HCT116 (cell line): ENCODE results near the gene THSD1. TPM values are rescaled to one million over a fixed set of nuclear protein-coding genes. Genes with fewer than 3 reads are reported as not detected.

Experiments
- ATAC-seq: fragments of 200-7000 bp; cut with Tn5 transposase; 2 replicates; pipeline ENCODE4 v1.9.1; 2020; ENCODE audit warnings: mild to moderate bottlenecking, moderate library complexity
- BruUV-seq: library from RNA; stranded (reverse); fragments of 400-500 nt; replicated peaks from 2 replicates; lab custom pipeline; 2021; lab: Mats Ljungman, UMichigan
- CTCF ChIA-PET: fragments of 300-600 bp; sonication (Branson Sonifier 250); formaldehyde crosslinking; loops from one replicate; lab custom pipeline; 2021; ENCODE audit warnings: antibody characterized with exemption; lab: Charles Lee
- POLR2A ChIA-PET: fragments of 300-600, 350-600 bp; sonication (Branson Sonifier 250); formaldehyde crosslinking; loops from one replicate; lab custom pipeline; 2021; ENCODE audit warnings: antibody characterized with exemption; lab: Charles Lee
- RAD21 ChIA-PET, 2 experiments: fragments of 300-600 bp; sonication (Branson Sonifier 250); formaldehyde crosslinking; loops; one replicate each; lab custom pipeline; 2023; ENCODE audit warnings: low total read pairs in 2 of 2; ENCODE audit not compliant: uncharacterized antibody in 2 of 2, unreplicated experiment in 2 of 2, low non-redundant PET in 1 of 2; lab: Charles Lee
- DNase-seq: peaks from one replicate; pipeline ENCODE4 v3.0.0-alpha.2; 2010; ENCODE audit warnings: low read depth, low spot score
- H2AFZ ChIP-seq: fragments of 200-600 bp; shearing (Covaris generic), sonication (generic); 2 replicates; pipeline ENCODE4 v1.6.1; 2017; ENCODE audit warnings: low read depth, mixed run types, mixed read lengths, antibody characterized with exemption, low read length; ENCODE audit not compliant: poor library complexity, severe bottlenecking
- H3K27ac ChIP-seq: 2 replicates; pipeline ENCODE4 v1.5.1; 2012; ENCODE audit warnings: low read depth, low read length
- H3K27me3 ChIP-seq: fragments of 200-600 bp; sonication (generic); 2 replicates; pipeline ENCODE4 v1.6.1; 2016; ENCODE audit warnings: mixed run types, low read length, mixed read lengths; ENCODE audit not compliant: insufficient read depth
- H3K36me3 ChIP-seq, 2 experiments: fragments of 200-500 bp in 1 of 2; fragments of 200-600 bp in 1 of 2; sonication (Bioruptor generic) in 1 of 2; sonication (generic) in 1 of 2; 2 replicates each; pipeline versions ENCODE4 v1.5.1 to v1.6.1; 2014 to 2016; ENCODE audit warnings: low read length in 2 of 2, inconsistent platforms in 1 of 2, mixed read lengths in 1 of 2, mixed run types in 1 of 2; ENCODE audit not compliant: insufficient read depth in 2 of 2, control insufficient read depth in 1 of 2
- H3K4me1 ChIP-seq, 2 experiments: fragments of 200-600 bp in 1 of 2; sonication (generic) in 1 of 2; 2 replicates each; pipeline versions ENCODE4 v1.5.1 to v1.6.1; 2012 to 2017; ENCODE audit warnings: low read length in 2 of 2, inconsistent platforms in 1 of 2, mild to moderate bottlenecking in 1 of 2, mixed read lengths in 1 of 2, mixed run types in 1 of 2, moderate library complexity in 1 of 2; ENCODE audit not compliant: insufficient read depth in 2 of 2, control insufficient read depth in 1 of 2
- H3K4me2 ChIP-seq: fragments of 200-600 bp; sonication (generic); 2 replicates; pipeline ENCODE4 v1.6.1; 2017; ENCODE audit warnings: mixed run types, low read length, mixed read lengths
- H3K4me3 ChIP-seq, 2 experiments: fragments of 200-600 bp in 1 of 2; sonication (generic) in 1 of 2; replicated peaks in 1 of 2; 2 replicates each; pipeline ENCODE4 v1.5.1; 2011 to 2016; ENCODE audit warnings: low read length in 2 of 2, control low read depth in 1 of 2, low read depth in 1 of 2, mild to moderate bottlenecking in 1 of 2, mixed read lengths in 1 of 2, mixed run types in 1 of 2
- H3K79me2 ChIP-seq: fragments of 200-600 bp; sonication (generic); 2 replicates; pipeline ENCODE4 v1.6.1; 2017; ENCODE audit warnings: mild to moderate bottlenecking, mixed run types, low read length, moderate library complexity, mixed read lengths; ENCODE audit not compliant: insufficient read depth
- H3K9ac ChIP-seq: fragments of 200-600 bp; sonication (generic); 2 replicates; pipeline ENCODE4 v1.6.1; 2016; ENCODE audit warnings: low read length, mixed read lengths
- H3K9me2 ChIP-seq: fragments of 200-600 bp; sonication (generic), shearing (Covaris generic); 2 replicates; pipeline ENCODE4 v1.6.1; 2017; ENCODE audit warnings: mixed run types, mild to moderate bottlenecking, moderate library complexity; ENCODE audit not compliant: insufficient read depth
- H3K9me3 ChIP-seq, 2 experiments: fragments of 200-500 bp in 1 of 2; fragments of 200-600 bp in 1 of 2; sonication (Bioruptor generic) in 1 of 2; sonication (generic) in 1 of 2; 2 replicates each; pipeline ENCODE4 v1.6.1; 2014 to 2017; ENCODE audit warnings: low read length in 2 of 2, mixed read lengths in 2 of 2, inconsistent platforms in 1 of 2, low read depth in 1 of 2, mild to moderate bottlenecking in 1 of 2, mixed run types in 1 of 2, moderate library complexity in 1 of 2; ENCODE audit not compliant: control insufficient read depth in 1 of 2, insufficient read depth in 1 of 2
- H4K20me1 ChIP-seq: fragments of 200-600 bp; sonication (generic), shearing (Covaris generic); 2 replicates; pipeline ENCODE4 v1.6.1; 2017; ENCODE audit warnings: mixed run types, mild to moderate bottlenecking, moderate library complexity; ENCODE audit not compliant: insufficient read depth
- CEBPB ChIP-seq: IDR thresholded peaks from 2 replicates; pipeline ENCODE4 v1.6.1; 2012; ENCODE audit warnings: low read depth
- ELF1 ChIP-seq: IDR thresholded peaks from 2 replicates; pipeline ENCODE4 v1.6.1; 2012; ENCODE audit warnings: low read depth, borderline replicate concordance
- FOSL1 ChIP-seq: IDR thresholded peaks from 2 replicates; pipeline ENCODE4 v1.6.1; 2012; ENCODE audit warnings: low read depth
- POLR2A ChIP-seq: IDR thresholded peaks from 2 replicates; pipeline ENCODE4 v1.7.0; 2011; ENCODE audit warnings: borderline replicate concordance; ENCODE audit not compliant: insufficient read depth, insufficient read length; ENCODE audit errors: extremely low read depth
- RAD21 ChIP-seq: IDR thresholded peaks from 2 replicates; pipeline ENCODE4 v1.6.1; 2012; ENCODE audit warnings: low read depth, mild to moderate bottlenecking
- SIN3A ChIP-seq: IDR thresholded peaks from 2 replicates; pipeline ENCODE4 v1.6.1; 2012; ENCODE audit warnings: low read depth
- SRF ChIP-seq: IDR thresholded peaks from 2 replicates; pipeline ENCODE4 v1.6.1; 2012; ENCODE audit warnings: low read depth
- TCF7L2 ChIP-seq: IDR thresholded peaks from 2 replicates; pipeline ENCODE4 v1.7.0; 2011; ENCODE audit warnings: borderline replicate concordance, inconsistent platforms; ENCODE audit not compliant: insufficient read depth, insufficient read length; ENCODE audit errors: extremely low read depth
- ZFX ChIP-seq: fragments of 450-650 bp; IDR thresholded peaks from 2 replicates; pipeline ENCODE4 v1.6.1; 2017
- intact Hi-C: fragments of 100-400 bp; cut with micrococcal nuclease; formaldehyde crosslinking; loops from 2 replicates; pipeline ENCODE4 v1.10.0; 2022
- total RNA-seq: library from RNA; stranded (reverse); gene quantifications from one replicate; pipeline ENCODE4 v1.2.1, GENCODE V29; 2021; ENCODE audit not compliant: unreplicated experiment
- TF ChIP-seq, protein P1 (sequence below): IDR thresholded peaks from 2 replicates; pipeline ENCODE4 v1.6.1; 2012
- TF ChIP-seq, protein P2 (sequence below): IDR thresholded peaks from 2 replicates; pipeline ENCODE4 v1.6.1; 2012; ENCODE audit warnings: low read depth

THSD1 gene
- total RNA-seq, 1 experiment from 2014 or later: 0.76 TPM

DNA sequence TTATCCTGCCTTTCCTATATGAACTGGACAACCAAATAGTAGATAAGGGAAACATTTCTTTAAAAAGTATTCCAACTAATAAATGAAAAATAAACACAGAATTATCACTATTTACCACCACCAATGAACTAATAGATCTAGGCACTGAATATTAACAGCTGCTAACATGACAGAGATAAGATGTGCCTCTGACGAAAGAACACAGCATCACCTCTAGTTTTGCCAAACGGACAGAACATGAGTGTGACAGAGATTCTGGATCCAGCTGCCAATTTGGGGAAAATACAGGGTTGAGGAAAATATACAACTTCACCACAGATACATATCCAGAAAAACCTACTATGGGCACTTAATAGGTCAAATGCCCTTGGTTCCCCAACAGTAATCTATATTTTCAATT, 26.5 kb upstream of the THSD1 start:
- no peaks in the 10 kb centered on the region for H3K9me3 ChIP-seq
- ChIA-PET RAD21 (no interaction called here), CTCF (interaction anchor here (2.5 kb wide), 1 partner anchor 18 kb away, joined by 9 read pairs; the partner anchor contains the start of gene VPS36), POLR2A (no interaction called here)
- H3K4me3 ChIP-seq: no peak overlapping the region
- ATAC-seq: no peak
- no peak for DNase-seq
- no peak overlapping the region for H2AFZ ChIP-seq
- no peak overlapping the region for H3K27ac ChIP-seq
- no peak overlapping the region for H3K9ac ChIP-seq
- H3K4me1 ChIP-seq: no peaks in the 10 kb centered on the region; a peak in 1 of 4 replicates
- intact Hi-C loops: no loop called here
- peaks cover 8% of the 10 kb centered on the region; the same call in 1 of the 2 replicates for H3K79me2 ChIP-seq
- H4K20me1 ChIP-seq: peaks cover 5% of the 10 kb centered on the region; the same call in 1 of the 2 replicates
- TF ChIP-seq POLR2A (no peak), SIN3A (no peak), CEBPB (no peak), TCF7L2 (no peak), ELF1 (no peak), SRF (no peak), FOSL1 (no peak), ZFX (no peak), RAD21 (no peak)
- TF ChIP-seq, protein P1, sequence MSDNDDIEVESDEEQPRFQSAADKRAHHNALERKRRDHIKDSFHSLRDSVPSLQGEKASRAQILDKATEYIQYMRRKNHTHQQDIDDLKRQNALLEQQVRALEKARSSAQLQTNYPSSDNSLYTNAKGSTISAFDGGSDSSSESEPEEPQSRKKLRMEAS: no peak
- TF ChIP-seq, protein P2, sequence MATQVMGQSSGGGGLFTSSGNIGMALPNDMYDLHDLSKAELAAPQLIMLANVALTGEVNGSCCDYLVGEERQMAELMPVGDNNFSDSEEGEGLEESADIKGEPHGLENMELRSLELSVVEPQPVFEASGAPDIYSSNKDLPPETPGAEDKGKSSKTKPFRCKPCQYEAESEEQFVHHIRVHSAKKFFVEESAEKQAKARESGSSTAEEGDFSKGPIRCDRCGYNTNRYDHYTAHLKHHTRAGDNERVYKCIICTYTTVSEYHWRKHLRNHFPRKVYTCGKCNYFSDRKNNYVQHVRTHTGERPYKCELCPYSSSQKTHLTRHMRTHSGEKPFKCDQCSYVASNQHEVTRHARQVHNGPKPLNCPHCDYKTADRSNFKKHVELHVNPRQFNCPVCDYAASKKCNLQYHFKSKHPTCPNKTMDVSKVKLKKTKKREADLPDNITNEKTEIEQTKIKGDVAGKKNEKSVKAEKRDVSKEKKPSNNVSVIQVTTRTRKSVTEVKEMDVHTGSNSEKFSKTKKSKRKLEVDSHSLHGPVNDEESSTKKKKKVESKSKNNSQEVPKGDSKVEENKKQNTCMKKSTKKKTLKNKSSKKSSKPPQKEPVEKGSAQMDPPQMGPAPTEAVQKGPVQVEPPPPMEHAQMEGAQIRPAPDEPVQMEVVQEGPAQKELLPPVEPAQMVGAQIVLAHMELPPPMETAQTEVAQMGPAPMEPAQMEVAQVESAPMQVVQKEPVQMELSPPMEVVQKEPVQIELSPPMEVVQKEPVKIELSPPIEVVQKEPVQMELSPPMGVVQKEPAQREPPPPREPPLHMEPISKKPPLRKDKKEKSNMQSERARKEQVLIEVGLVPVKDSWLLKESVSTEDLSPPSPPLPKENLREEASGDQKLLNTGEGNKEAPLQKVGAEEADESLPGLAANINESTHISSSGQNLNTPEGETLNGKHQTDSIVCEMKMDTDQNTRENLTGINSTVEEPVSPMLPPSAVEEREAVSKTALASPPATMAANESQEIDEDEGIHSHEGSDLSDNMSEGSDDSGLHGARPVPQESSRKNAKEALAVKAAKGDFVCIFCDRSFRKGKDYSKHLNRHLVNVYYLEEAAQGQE: no peak
- BruUV-seq: no TSS peak
- no peaks in the 10 kb centered on the region for H3K27me3 ChIP-seq
- no peaks in the 10 kb centered on the region for H3K9me2 ChIP-seq
- H3K4me2 ChIP-seq: no peak overlapping the region
- H3K36me3 ChIP-seq: peaks cover 41% of the 10 kb centered on the region in 2 experiments
